Activated CD4-positive, alpha-beta T cell treated with anti-CD3 and anti-CD28 coated beads, Interleukin-2, amount 50 U/mL, for 4 hours (primary cell): ENCODE results near the gene MECP2.
A peak's percentile ranks its signal among the peaks of the same experiment; 100 is the strongest.

ENCODE experiments used
- DNase-seq, 2 experiments: peaks; one replicate each; pipeline ENCODE4 v3.0.0-alpha.2; 2020

MECP2 gene

DNA sequence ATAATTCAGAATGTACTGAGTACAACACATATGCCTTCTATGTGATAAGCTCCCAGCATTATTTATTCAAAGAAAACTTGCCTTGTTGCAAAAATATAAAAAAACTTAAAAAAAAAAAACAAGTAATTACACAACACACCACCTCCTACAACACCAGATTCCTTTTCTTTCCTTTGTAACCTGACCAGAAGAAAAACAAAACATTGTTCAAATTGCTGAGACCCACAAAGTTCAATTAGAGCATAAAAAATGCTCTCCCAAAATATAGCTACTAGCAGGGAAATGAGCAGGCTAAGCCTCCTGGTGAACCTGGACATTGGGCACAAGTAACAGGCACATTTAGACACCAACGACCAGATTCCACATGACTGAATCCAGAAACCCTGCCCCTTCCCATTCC lies 38.3 kb downstream of the MECP2 start:
- DNase-seq, result no peak

DNA sequence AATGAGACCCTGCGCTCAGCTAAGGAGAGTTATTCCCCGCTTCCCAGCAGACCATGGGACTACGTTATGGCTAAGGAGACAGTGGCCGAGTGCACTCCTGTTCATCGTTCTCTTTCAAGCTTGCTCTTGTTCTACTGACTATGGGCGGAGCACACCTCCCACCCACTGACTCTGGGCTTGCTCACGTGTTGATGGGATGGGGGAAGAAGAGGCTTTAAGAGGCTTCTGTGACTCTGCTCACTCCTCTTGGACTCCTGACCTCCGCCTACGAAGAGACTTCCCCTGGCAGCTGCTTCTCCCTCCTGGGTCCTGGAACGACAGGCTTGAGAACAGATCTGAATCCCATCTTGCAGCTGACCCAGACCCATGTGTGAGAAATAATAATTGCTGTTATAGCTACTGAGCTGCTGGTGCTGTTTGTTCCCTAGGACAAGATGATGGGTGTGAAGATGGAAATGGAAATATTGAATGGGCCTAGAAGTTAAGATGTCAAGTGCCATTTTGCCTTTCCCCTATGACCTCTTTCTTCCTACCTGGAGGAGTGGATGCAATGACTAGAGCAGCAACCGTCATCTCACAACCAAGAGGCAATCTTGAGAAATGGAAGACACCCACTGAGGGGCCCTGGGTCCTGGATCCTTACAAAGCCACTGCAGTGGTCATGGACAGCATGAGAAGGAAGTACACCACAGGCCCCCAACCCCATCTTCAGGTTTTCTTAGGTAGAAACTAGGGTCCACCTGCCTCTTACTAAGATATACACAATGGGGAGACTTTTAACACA lies 39.1 kb downstream of the MECP2 start:
- DNase-seq, result no peak

GRCh38 chrX:154057791-154058190 lies 39.7 kb downstream of the MECP2 start:
- DNase-seq, result no peak

DNA sequence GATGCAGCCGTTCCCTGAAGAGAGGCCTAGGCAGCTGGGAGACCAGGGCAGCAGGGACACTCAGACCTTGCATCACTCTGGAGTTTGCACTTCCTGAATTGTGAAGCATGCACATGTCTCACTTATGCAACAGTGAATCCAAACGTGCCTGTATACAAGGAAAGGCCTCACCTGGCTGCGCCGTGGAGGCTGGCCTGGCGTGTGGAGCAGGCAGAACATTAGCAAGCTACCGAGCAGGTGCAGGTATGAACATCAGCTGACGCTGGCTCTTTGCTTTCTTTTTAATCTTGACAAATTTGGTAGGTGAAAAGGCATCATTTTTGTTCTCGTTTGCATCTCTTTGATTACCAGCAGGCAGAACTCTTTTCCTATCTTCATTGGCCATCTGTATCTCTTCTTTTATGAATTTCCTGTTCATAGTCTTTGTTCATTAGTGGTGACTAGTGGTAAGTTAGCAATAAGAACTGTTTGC lies 40.7 kb downstream of the MECP2 start:
- DNase-seq, result no peak

- peak; percentile 64 to 67 for DNase-seq
These were observed 46.2 kb downstream of the MECP2 start for GRCh38 chrX:154051201-154051810.

GRCh38 chrX:154050113-154050495 lies 47.4 kb downstream of the MECP2 start:
- DNase-seq, result no peak

- DNase-seq, result no peak
These were observed 48.1 kb downstream of the MECP2 start for GRCh38 chrX:154049209-154050112.

DNA sequence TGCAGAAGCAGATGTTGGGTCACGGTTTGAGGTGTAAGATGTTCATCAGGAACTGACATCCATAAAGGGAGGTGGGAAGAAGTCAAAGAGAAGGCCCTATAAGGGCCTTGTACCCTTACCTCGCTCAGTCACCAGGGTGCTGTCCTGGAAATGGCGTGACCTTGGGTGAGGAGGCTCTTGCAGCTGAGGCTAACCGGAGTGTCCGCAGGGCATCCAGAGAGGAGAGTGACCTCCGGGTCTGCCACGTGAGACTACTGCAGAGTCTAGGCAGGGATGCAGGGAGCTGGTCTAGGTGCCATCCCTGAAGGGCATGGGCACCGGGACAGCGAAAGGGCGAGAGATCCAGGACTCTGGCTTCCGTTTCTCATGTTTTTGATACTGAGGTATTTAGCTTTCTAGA lies 49.1 kb downstream of the MECP2 start:
- no peak for DNase-seq

DNA sequence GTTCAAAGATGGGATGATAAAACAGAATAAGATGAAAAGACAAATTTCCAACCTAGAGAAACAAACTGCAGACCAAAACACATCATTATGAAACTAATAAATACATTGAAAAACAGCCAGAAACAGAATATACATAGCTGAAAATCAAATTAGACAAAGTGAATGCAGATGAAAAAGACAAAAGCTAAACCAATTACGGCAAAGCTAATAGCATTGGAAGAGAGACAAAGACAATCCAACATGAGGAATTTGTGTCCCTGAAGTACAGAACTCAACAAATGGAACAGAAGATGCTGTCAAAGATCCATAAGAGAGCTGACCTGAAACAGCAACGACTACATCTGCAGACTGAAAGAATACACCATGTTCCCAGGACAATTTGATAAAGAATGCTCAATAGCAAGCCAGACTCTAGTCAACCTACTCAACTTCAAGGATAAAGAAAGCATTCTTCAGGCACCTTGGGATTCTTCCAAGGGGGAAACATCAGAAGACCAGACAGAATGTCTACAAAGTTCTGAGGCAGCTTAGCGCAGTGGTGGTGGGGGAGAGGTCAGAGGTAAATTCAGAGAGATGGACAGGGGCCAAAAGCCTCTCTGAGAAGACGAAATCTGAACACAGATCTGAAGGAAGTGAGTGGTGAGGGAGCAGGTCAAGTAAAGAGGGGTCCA lies 50.4 kb downstream of the MECP2 start:
- DNase-seq, result no peak

DNA sequence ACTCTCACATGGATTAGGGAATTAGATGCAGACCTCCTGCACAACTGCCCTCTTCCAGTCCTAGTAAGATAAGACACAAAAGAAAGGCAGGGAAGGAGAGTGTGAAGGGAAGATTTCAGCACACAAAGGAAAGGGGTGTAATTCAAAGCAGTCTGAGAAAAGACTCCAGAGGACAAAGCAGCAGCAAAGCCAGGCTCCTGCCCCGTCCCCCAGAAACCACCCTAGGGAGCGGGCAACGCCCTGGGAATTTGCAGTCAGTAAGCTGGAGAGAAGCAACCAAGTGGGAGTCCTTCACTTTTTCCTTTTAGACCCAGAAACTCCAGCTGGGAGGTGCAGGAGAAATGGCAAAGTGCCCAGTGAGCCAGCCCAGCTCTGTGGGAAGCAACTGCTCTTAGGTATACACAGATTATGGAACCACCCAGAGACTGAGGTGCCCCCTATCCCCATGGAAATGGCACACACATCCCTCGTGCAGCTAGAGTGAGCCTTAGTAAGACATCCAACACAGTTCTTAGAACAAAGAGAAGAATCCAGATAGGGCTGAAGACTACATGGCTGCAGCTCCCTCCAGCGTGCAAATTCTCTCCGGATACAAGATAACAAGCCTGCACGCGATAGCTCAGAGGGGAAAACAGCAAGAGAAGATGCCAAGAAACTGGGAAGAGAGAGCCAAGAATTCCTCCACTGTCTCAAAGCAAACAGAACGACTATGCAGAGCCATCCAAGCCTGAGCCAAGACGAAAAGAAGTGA lies 51.3 kb downstream of the MECP2 start:
- no peak for DNase-seq

- DNase-seq, result no peak
These were observed 53.4 kb downstream of the MECP2 start for GRCh38 chrX:154044091-154044490.

DNA sequence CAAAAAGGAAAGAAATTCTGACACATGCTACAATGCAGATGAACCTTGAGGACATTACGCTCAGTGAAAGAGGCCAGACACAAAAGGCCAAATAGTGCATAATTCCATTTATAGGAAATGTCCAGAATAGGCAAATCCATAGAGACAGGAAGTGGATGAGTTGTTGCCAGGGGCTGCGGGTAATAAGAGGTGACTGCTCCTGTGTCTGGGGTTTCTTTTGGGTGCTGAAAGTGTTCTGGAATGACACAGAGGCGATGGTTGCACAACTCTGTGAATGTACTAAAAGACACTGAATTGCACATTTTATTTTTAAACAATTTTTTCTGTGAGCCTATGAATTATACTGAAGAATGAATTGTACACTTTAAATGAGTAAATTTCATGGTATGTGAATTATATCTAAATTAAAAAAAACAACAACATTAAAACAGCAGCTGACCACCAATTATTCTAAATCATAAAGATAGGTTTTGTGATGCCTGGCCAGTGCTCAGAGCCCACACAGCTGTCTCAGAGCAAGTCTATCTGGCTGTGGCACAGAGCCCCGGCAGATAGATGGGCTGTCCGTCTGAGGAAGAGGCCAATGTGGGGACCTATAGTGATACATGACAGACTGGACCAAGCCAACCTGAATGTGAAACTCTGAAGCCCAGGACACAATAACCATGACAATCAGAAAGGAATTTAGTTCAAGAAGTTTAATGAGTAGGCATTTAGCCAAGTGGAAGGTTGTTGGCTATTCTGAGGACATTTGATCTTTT lies 54.3 kb downstream of the MECP2 start:
- DNase-seq, result no peak

GRCh38 chrX:154040863-154041262 lies 56.7 kb downstream of the MECP2 start:
- no peak for DNase-seq

DNA sequence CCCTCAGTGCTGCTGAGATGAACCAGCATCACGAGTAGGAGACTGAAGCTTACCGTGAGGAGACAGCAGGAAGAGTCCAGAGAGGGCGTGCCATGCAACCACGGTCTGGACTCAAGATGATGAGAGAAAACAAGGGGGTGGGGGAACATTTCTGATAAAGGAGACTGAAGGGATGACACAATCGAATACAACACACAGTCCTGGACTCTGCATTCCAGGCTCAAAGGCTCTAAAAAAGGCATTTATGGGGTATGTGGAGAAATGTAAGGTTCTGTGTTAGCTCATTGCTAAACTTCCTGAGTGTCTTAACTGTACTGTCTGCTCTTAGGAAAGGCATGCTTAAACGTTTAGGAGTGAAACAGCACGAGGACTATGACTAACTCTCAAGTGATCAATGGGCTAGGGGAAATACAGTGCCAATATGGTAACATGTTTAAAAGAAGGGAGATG lies 57.2 kb downstream of the MECP2 start:
- DNase-seq, result no peak

- no peak for DNase-seq
These were observed 57.9 kb downstream of the MECP2 start for GRCh38 chrX:154039577-154039976.

GRCh38 chrX:154038656-154039055 lies 58.9 kb downstream of the MECP2 start:
- DNase-seq, result no peak

- DNase-seq, result no peak
These were observed 59.8 kb downstream of the MECP2 start for GRCh38 chrX:154037754-154038153.

GRCh38 chrX:154036513-154036912 lies 61.0 kb downstream of the MECP2 start:
- no peak for DNase-seq

DNA sequence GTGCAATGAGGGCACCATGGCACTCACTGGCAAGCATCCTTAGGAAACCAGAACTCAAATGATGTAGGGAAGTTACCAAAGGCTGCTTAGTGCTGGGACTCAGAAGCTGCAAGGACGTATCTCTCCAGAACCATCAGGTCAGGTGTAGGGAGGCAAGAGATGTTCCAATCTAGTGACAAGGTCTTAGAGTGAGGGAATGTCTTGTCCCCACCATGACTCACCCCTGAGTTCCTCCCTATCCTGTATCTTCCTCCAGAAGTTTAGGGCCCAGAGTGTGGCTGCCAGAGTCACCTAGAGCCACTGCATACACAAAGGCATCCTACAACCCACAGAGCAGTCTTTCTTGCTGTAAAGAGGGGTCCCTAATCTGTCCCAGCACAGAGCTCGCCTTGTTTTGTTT lies 63.7 kb downstream of the MECP2 start:
- DNase-seq, result no peak

GRCh38 chrX:154032653-154033052 lies 64.9 kb downstream of the MECP2 start:
- DNase-seq, result no peak

GRCh38 chrX:154032160-154032559 lies 65.4 kb downstream of the MECP2 start:
- no peak for DNase-seq
